Caco-2 (cell line): ENCODE measurements around the gene GALNT15. TPM values are rescaled to one million over a fixed set of nuclear protein-coding genes. Genes with fewer than 3 reads are reported as not detected.

ENCODE experiments used
- BruUV-seq: library from RNA; stranded (reverse); fragments of 400-500 nt; replicated peaks from 2 replicates; lab custom pipeline; 2021; lab: Mats Ljungman, UMichigan
- CTCF ChIA-PET: fragments of 300-600 bp; sonication (Branson Sonifier 250); formaldehyde crosslinking; loops from one replicate; lab custom pipeline; 2022; ENCODE audit warnings: antibody characterized with exemption; lab: Charles Lee
- POLR2A ChIA-PET: fragments of 300-600 bp; sonication (Branson Sonifier 250); formaldehyde crosslinking; loops from one replicate; lab custom pipeline; 2022; ENCODE audit warnings: antibody characterized with exemption; lab: Charles Lee
- DNase-seq, 2 experiments: peaks; one replicate each; pipeline versions ENCODE4 v3.0.0 to v3.0.0-alpha.2; 2020 to 2022
- H3K27me3 ChIP-seq: replicated peaks from 2 replicates; pipeline ENCODE4 v1.6.0; 2011; ENCODE audit warnings: low read length; ENCODE audit not compliant: control insufficient read depth, insufficient read depth
- H3K36me3 ChIP-seq: 2 replicates; pipeline ENCODE4 v1.5.1; 2011; ENCODE audit warnings: low read length; ENCODE audit not compliant: control insufficient read depth, insufficient read depth
- H3K4me1 ChIP-seq: fragments of 250-450 bp; sonication (Bioruptor Pico); 2 replicates; pipeline ENCODE4 v1.5.1; 2020; ENCODE audit warnings: mild to moderate bottlenecking
- H3K4me3 ChIP-seq: 2 replicates; pipeline ENCODE4 v1.5.1; 2011; ENCODE audit warnings: low read depth, mild to moderate bottlenecking, control low read depth, low read length
- H3K9me3 ChIP-seq: fragments of 250-450 bp; sonication (Bioruptor Pico); 2 replicates; pipeline ENCODE4 v1.5.1; 2020; ENCODE audit warnings: mild to moderate bottlenecking, moderate library complexity
- H3K27ac Mint-ChIP-seq: one replicate; pipeline ENCODE4 v1.8.0; 2022; ENCODE audit warnings: mixed read lengths; ENCODE audit not compliant: unreplicated experiment
- H3K27me3 Mint-ChIP-seq: one replicate; pipeline ENCODE4 v1.8.0; 2022; ENCODE audit warnings: mixed read lengths; ENCODE audit not compliant: insufficient read depth, unreplicated experiment
- H3K36me3 Mint-ChIP-seq: one replicate; pipeline ENCODE4 v1.8.0; 2022; ENCODE audit warnings: mild to moderate bottlenecking, mixed read lengths; ENCODE audit not compliant: insufficient read depth, unreplicated experiment
- H3K4me1 Mint-ChIP-seq: one replicate; pipeline ENCODE4 v1.8.0; 2022; ENCODE audit warnings: low read depth, mixed read lengths; ENCODE audit not compliant: unreplicated experiment
- H3K4me3 Mint-ChIP-seq: one replicate; pipeline ENCODE4 v1.8.0; 2022; ENCODE audit warnings: mild to moderate bottlenecking, moderate library complexity, mixed read lengths; ENCODE audit not compliant: unreplicated experiment
- H3K9me3 Mint-ChIP-seq: one replicate; pipeline ENCODE4 v1.8.0; 2022; ENCODE audit warnings: mixed read lengths; ENCODE audit not compliant: unreplicated experiment
- intact Hi-C: fragments of 100-400 bp; cut with micrococcal nuclease; formaldehyde crosslinking; loops from one replicate; pipeline ENCODE4 v1.10.0; 2022; ENCODE audit not compliant: unreplicated experiment
- total RNA-seq: library from RNA; stranded (reverse); gene quantifications from 2 replicates; pipeline ENCODE4 v1.2.3, GENCODE V29; 2022
- TF ChIP-seq, protein P1 (sequence below), 2 experiments: fragments of 200-600 bp in 1 of 2; IDR thresholded peaks; 1 replicate in 1 of 2; 2 replicates in 1 of 2; pipeline versions ENCODE4 v1.5.1 to v1.8.0; 2011 to 2022; ENCODE audit warnings: antibody characterized with exemption in 1 of 2, control low read depth in 1 of 2, inconsistent platforms in 1 of 2, low read depth in 1 of 2, low read length in 1 of 2, mild to moderate bottlenecking in 1 of 2, moderate library complexity in 1 of 2; ENCODE audit not compliant: insufficient read depth in 1 of 2, severe bottlenecking in 1 of 2, unreplicated experiment in 1 of 2

GALNT15 gene
- total RNA-seq, 1 experiment from 2014 or later: not detected

DNA sequence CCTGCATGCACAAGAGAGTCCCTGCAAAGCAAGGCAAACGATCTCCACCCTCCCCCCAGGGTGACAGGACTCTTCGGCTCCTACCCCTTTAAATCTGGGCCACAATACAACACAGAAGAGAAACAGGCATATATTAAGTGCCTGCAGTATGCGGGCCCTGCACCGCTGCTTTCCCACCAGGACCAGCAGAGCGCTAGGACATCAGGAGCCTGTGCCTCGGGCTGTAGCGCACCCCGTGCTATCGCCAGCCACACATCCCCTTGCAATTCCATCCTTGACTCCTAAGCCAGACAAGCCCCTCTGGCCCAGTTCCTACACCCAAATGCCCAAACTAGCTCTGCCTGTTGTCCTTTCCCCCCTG lies 4.1 kb downstream of the GALNT15 start:
- ChIA-PET POLR2A (no interaction called here), CTCF (interaction anchor here (0.6 to 2.1 kb wide), 7 partner anchors 11 to 130 kb away, joined by 3 to 20 read pairs (median 4); no protein-coding TSS in a partner anchor)
- H3K27me3 ChIP-seq: no peaks in the 10 kb centered on the region; the same call in 1 of the 2 replicates
- TF ChIP-seq, protein P1, sequence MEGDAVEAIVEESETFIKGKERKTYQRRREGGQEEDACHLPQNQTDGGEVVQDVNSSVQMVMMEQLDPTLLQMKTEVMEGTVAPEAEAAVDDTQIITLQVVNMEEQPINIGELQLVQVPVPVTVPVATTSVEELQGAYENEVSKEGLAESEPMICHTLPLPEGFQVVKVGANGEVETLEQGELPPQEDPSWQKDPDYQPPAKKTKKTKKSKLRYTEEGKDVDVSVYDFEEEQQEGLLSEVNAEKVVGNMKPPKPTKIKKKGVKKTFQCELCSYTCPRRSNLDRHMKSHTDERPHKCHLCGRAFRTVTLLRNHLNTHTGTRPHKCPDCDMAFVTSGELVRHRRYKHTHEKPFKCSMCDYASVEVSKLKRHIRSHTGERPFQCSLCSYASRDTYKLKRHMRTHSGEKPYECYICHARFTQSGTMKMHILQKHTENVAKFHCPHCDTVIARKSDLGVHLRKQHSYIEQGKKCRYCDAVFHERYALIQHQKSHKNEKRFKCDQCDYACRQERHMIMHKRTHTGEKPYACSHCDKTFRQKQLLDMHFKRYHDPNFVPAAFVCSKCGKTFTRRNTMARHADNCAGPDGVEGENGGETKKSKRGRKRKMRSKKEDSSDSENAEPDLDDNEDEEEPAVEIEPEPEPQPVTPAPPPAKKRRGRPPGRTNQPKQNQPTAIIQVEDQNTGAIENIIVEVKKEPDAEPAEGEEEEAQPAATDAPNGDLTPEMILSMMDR (IDR thresholded peaks at IDR 0.05; ENCODE audit: insufficient read depth in 1 of 2, low read depth in 1 of 2, low read length in 1 of 2, severe bottlenecking in 1 of 2, unreplicated experiment in 1 of 2): no peak
- H3K4me1 ChIP-seq: no peaks in the 10 kb centered on the region
- BruUV-seq: no TSS peak
- no peak for DNase-seq
- intact Hi-C loops: loop anchor here (1.0 to 2.0 kb wide), 3 partner anchors 69 to 364 kb away; no protein-coding TSS in a partner anchor
- Mint-ChIP-seq H3K9me3 (no peaks in the 10 kb centered on the region), H3K27me3 (peaks cover 3% of the 10 kb centered on the region), H3K27ac (no peak overlapping the region), H3K4me1 (no peaks in the 10 kb centered on the region), H3K4me3 (no peak overlapping the region), H3K36me3 (no peaks in the 10 kb centered on the region)
- no peaks in the 10 kb centered on the region for H3K9me3 ChIP-seq
- H3K36me3 ChIP-seq: no peaks in the 10 kb centered on the region
- H3K4me3 ChIP-seq: no peak overlapping the region

DNA sequence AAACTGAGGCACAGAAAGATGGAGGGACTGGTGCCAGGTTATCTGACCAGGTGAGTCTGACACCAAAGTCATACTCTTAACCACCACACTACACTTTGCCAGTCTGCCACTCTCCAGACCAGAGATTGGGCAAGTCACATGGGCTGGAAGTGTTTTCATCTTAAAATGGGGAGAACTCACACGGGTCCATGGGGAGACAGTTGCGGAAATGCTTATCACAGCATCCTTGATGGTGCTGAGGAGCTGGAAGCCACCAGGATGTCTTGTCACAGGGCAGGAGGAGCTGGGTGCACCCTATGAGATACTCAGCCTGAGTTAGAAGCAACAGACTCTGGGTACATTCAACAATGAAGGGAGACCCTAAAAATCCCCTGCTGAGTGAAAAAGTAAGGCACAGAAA lies 4.8 kb downstream of the GALNT15 start:
- H3K4me1 Mint-ChIP-seq: no peaks in the 10 kb centered on the region
- H3K4me1 ChIP-seq: no peaks in the 10 kb centered on the region
- H3K27me3 Mint-ChIP-seq: no peaks in the 10 kb centered on the region
- H3K36me3 Mint-ChIP-seq: no peaks in the 10 kb centered on the region
- no peaks in the 10 kb centered on the region for H3K36me3 ChIP-seq
- intact Hi-C loops: loop anchor here (2.0 kb wide), 1 partner anchor 364 kb away; no protein-coding TSS in a partner anchor
- H3K9me3 ChIP-seq: no peaks in the 10 kb centered on the region
- no peaks in the 10 kb centered on the region; the same call in 1 of the 2 replicates for H3K27me3 ChIP-seq
- ChIA-PET POLR2A (no interaction called here), CTCF (interaction anchor here (2.1 kb wide), 1 partner anchor 131 kb away, joined by 20 read pairs; no protein-coding TSS in a partner anchor)
- H3K27ac Mint-ChIP-seq: no peak overlapping the region
- no peaks in the 10 kb centered on the region for H3K9me3 Mint-ChIP-seq
- no peak for DNase-seq
- no TSS peak for BruUV-seq
- H3K4me3 Mint-ChIP-seq: no peak overlapping the region
- TF ChIP-seq, protein P1 (IDR thresholded peaks at IDR 0.05; ENCODE audit: insufficient read depth in 1 of 2, low read depth in 1 of 2, low read length in 1 of 2, severe bottlenecking in 1 of 2, unreplicated experiment in 1 of 2): no peak
- no peak overlapping the region for H3K4me3 ChIP-seq

DNA sequence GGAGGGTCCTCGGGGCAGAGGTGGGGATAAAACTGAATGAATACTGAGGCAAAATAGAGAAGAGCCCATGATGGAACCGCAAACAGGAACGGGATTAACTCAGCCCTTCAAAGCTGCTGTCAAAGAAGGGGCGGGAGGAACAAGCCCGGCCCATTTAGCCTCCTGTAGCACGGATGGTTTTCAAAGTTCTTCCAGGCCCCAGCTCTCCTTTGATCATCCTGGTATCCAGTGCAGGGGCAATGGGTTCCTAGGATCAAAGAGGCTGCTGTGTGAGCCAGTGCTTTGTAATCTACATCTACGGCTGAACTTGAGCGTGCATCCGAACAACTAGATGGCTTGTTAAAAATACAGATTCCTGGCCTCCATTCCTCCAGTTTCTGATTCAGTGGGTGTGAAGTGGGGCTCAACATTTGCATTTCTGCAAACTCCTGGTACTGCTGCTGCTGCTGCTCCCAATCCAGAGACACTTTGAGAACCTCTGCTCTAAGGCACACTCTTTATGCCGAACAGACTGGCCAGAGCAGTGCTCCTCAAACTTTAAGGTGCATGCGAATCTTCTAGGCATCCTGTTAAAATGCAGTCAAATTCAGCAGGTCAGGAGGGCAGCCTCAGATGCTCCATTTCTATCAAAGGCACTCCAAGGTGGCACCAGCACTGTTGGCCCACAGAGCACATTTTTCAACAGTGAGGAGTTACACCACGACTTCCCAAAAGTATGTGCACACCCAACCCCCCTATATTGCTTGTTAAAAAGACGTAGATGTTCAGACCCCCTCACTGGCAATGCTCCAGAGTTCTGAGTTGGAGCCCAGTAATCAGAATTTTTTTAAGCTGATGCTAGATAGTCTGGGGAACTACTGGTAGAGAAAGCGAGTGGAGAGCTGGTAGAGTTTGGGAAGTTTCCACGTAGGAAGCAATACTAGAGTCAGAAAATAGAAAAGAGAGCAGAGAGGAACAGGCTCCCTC lies 5.6 kb downstream of the GALNT15 start:
- BruUV-seq: no TSS peak
- POLR2A ChIA-PET: no interaction called here
- CTCF ChIA-PET: interaction anchor here (0.6 to 2.1 kb wide), 2 partner anchors 132 to 857 kb away, joined by 6 to 20 read pairs; no protein-coding TSS in a partner anchor
- no peaks in the 10 kb centered on the region for H3K9me3 ChIP-seq
- Mint-ChIP-seq H3K4me3 (no peak overlapping the region), H3K27ac (no peak overlapping the region), H3K4me1 (no peaks in the 10 kb centered on the region), H3K36me3 (no peaks in the 10 kb centered on the region), H3K9me3 (no peaks in the 10 kb centered on the region), H3K27me3 (no peaks in the 10 kb centered on the region)
- intact Hi-C loops: loop anchor here (2.0 to 10.0 kb wide), 2 partner anchors 365 to 375 kb away; no protein-coding TSS in a partner anchor
- TF ChIP-seq, protein P1 (IDR thresholded peaks at IDR 0.05; ENCODE audit: insufficient read depth in 1 of 2, low read depth in 1 of 2, low read length in 1 of 2, severe bottlenecking in 1 of 2, unreplicated experiment in 1 of 2): no peak
- no peak for DNase-seq
- H3K4me1 ChIP-seq: no peaks in the 10 kb centered on the region
- H3K4me3 ChIP-seq: no peak overlapping the region
- H3K27me3 ChIP-seq: no peaks in the 10 kb centered on the region; the same call in 1 of the 2 replicates
- no peaks in the 10 kb centered on the region for H3K36me3 ChIP-seq
